Epidermal melanocyte (primary cell): ENCODE results near the gene VSTM2A.

ENCODE experiments used
- DNase-seq: peaks from one replicate; pipeline ENCODE4 v3.0.0; 2011; ENCODE audit warnings: low spot score; ENCODE audit not compliant: insufficient read length

The VSTM2A gene

DNA sequence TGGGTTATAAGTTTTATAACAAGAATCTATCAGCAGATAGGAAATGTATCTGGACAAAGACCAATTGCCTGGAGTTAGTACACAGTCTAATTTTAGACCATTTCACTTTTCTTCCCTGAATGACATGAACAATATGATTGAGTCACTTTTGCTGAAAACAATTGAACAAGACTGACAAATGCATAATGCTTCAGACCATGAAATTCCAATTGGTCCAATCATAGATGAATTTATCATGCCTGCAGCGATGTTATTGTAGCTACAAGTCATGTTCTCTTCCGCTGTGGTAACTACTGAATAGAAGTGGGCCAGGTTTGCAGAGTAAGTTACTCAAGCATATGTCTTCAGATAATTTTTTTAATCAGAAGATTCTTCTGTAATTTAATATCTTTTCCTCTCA lies 73.4 kb downstream of the VSTM2A start:
- DNase-seq = no peak
